Measurements from ENCODE around the gene DCAF11. TPM values are rescaled to one million over a fixed set of nuclear protein-coding genes. Genes with fewer than 3 reads are reported as not detected.

The DCAF11 gene
- total RNA-seq, 2 experiments from 2014 or later = 74.8 to 75.3 TPM

DNA sequence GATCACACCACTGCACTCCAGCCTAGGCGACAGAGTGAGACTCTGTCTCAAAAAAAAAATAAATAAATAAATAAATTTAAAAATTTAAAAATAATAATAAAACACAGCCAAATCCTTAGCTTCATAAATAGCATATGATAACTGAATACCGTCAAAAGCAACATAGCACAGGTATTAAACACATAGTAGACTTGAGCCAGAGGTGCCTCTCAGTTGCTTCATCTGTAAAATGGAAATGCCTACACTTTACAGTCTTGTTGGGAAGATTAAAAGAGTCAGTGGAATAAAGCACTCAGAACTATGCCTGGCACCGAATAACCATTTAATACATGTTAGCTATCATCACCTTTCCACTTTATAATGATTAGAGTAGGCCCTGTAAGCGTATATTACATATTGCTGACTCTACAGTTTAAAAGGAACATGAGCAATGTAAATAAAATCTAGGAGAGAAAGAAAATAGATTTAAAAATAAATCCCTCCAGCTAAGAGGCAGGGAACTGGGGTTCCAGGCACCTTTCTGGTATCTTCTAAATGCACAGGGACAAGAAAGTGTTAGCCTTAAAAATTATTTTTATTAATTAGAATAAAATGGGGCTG lies 7.8 kb upstream of the DCAF11 start:
- TF ChIP-seq, protein P1, sequence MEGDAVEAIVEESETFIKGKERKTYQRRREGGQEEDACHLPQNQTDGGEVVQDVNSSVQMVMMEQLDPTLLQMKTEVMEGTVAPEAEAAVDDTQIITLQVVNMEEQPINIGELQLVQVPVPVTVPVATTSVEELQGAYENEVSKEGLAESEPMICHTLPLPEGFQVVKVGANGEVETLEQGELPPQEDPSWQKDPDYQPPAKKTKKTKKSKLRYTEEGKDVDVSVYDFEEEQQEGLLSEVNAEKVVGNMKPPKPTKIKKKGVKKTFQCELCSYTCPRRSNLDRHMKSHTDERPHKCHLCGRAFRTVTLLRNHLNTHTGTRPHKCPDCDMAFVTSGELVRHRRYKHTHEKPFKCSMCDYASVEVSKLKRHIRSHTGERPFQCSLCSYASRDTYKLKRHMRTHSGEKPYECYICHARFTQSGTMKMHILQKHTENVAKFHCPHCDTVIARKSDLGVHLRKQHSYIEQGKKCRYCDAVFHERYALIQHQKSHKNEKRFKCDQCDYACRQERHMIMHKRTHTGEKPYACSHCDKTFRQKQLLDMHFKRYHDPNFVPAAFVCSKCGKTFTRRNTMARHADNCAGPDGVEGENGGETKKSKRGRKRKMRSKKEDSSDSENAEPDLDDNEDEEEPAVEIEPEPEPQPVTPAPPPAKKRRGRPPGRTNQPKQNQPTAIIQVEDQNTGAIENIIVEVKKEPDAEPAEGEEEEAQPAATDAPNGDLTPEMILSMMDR (IDR thresholded peaks at IDR 0.05) = no peak
- POLR2A ChIA-PET = interaction anchor here (1.2 to 5.2 kb wide), 3 partner anchors 12 to 497 kb away, joined by 3 to 72 read pairs (median 3); partner anchors contain the start of gene PCK2

DNA sequence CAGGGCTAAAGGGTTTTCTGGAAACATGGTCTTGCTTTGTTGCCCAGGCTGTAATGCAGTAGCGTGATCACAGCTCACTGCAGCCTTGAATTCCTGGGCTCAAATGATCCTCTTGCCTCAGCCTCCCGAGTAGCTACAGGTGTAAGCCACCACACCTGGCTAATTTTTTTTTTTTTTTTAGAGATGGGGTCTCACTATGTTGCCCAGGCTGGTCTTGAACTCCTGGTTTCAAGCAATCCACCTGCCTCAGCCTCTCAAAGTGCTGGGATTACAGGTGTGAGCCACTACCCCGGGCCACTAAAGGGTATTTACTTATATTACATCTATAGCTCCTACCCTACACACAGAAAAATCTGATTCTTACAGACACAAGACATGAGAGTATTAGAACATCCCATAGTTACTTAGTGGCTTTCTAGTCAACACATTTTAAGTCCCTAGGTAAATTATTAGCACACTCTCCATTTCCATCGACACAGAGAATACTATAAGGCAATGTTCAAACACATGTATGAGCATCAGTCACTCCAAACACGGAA lies 6.2 kb upstream of the DCAF11 start:
- DNase-seq (no peak), ATAC-seq (ENCODE audit: poor library complexity) (peak; percentile 25)
- H3K4me3 ChIP-seq (ENCODE audit: low read length) = no peak overlapping the region
- ChIA-PET CTCF (interaction anchor here (0.5 to 5.3 kb wide), 36 partner anchors 9 to 443 kb away, joined by 3 to 63 read pairs (median 4); partner anchors contain the start of genes CARMIL3, CBLN3, DHRS4L2 and EMC9), POLR2A (interaction anchor here (0.7 to 5.2 kb wide), 20 partner anchors 13 to 188 kb away, joined by 3 to 72 read pairs (median 7); partner anchors contain the start of genes CARMIL3, CHMP4A, DHRS4L2 and EMC9)
- H3K4me1 ChIP-seq (ENCODE audit: insufficient read depth, low read length) = peaks cover 20% of the 10 kb centered on the region
- Mint-ChIP-seq H3K4me1 (ENCODE audit: low read depth) (peaks cover 10% of the 10 kb centered on the region), H3K27me3 (no peaks in the 10 kb centered on the region), H3K4me3 (peak overlapping the region; percentile 83), H3K36me3 (ENCODE audit: low read depth) (peaks cover 14% of the 10 kb centered on the region), H3K27ac (peak overlapping the region; percentile 95), H3K9me3 (no peaks in the 10 kb centered on the region)
- H3K36me3 ChIP-seq (ENCODE audit: insufficient read depth, low read length) = peaks cover 10% of the 10 kb centered on the region
- no peaks in the 10 kb centered on the region for H3K9me3 ChIP-seq (ENCODE audit: control insufficient read depth in 1 of 2, insufficient read depth in 1 of 2, low read length in 2 of 2)
- H3K27me3 ChIP-seq (ENCODE audit: control insufficient read depth in 1 of 2, insufficient read depth in 2 of 2, low read length in 2 of 2) = no peaks in the 10 kb centered on the region
- intact Hi-C loops (cut with DNase I, micrococcal nuclease) = loop anchor here (1.0 to 5.0 kb wide), 4 partner anchors 14 to 121 kb away; partner anchors contain the start of genes DHRS4L2 (in 1 of the 2) and PCK2 (in 1 of the 2)
- H3K27ac ChIP-seq (ENCODE audit: low read depth in 1 of 2, low read length in 2 of 2) = peak overlapping the region; percentile 28 to 39
- TF ChIP-seq, protein P1 (IDR thresholded peaks at IDR 0.05) = no peak

More for the DNA sequence above, 7.8 kb upstream of the DCAF11 start:
- H3K4me1 Mint-ChIP-seq (ENCODE audit: low read depth) = peaks cover 10% of the 10 kb centered on the region
- H3K9me3 Mint-ChIP-seq = no peaks in the 10 kb centered on the region
- Histone ChIP-seq H3K36me3 (ENCODE audit: insufficient read depth, low read length) (peaks cover 18% of the 10 kb centered on the region), H3K4me1 (ENCODE audit: insufficient read depth, low read length) (peaks cover 17% of the 10 kb centered on the region), H3K4me3 (ENCODE audit: low read length) (no peak overlapping the region), H3K27me3 (ENCODE audit: control insufficient read depth in 1 of 2, insufficient read depth in 2 of 2, low read length in 2 of 2) (no peaks in the 10 kb centered on the region), H3K27ac (ENCODE audit: low read depth in 1 of 2, low read length in 2 of 2) (no peak overlapping the region), H3K9me3 (ENCODE audit: control insufficient read depth in 1 of 2, insufficient read depth in 1 of 2, low read length in 2 of 2) (no peaks in the 10 kb centered on the region)
- intact Hi-C loops (cut with DNase I, micrococcal nuclease) = loop anchor here in 1 of 2 experiments (5.0 kb wide), 1 partner anchor 119 kb away; the partner anchor contains the start of gene DHRS4L2
- H3K27ac Mint-ChIP-seq = no peak overlapping the region
- DNase-seq (no peak), ATAC-seq (ENCODE audit: poor library complexity) (no peak)
- no peaks in the 10 kb centered on the region for H3K27me3 Mint-ChIP-seq
- H3K4me3 Mint-ChIP-seq = no peak overlapping the region
- CTCF ChIA-PET = interaction anchor here (1.2 to 5.3 kb wide), 6 partner anchors 12 to 70 kb away, joined by 3 to 63 read pairs (median 6); partner anchors contain the start of genes IRF9 and PCK2
- peaks cover 22% of the 10 kb centered on the region for H3K36me3 Mint-ChIP-seq (ENCODE audit: low read depth)

DNA sequence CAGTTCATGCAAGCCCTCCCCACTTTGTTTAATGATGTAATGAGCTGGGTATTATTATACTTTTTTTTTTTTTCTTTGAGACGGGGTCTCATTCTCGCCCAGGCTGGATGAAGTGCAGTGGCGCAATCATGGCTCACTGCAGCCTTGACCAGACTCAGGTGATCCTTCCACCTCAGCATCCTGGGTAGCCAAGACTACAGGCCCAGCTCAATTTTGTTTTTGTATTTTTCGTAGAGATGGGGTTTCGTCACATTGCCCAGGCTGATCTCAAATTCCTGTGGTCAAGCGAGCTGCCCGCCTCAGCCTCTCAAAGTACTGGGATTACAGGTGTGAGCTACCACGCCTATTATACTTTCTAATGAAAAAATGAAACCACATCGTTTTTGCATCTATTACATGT lies 4.5 kb upstream of the DCAF11 start:
- ChIA-PET POLR2A (interaction anchor here (0.6 to 5.2 kb wide), 10 partner anchors 15 to 1015 kb away, joined by 3 to 72 read pairs (median 4); partner anchors contain the start of genes ACIN1, C14orf119, EMC9 and IRF9), CTCF (interaction anchor here (0.7 to 5.3 kb wide), 6 partner anchors 20 to 104 kb away, joined by 3 to 48 read pairs (median 13); partner anchors contain the start of genes EMC9, IRF9, PSME2 and RNF31)
- H3K27ac ChIP-seq (ENCODE audit: low read depth in 1 of 2, low read length in 2 of 2) = no peak overlapping the region
- no peaks in the 10 kb centered on the region for H3K9me3 ChIP-seq (ENCODE audit: control insufficient read depth in 1 of 2, insufficient read depth in 1 of 2, low read length in 2 of 2)
- Mint-ChIP-seq H3K27ac (peak overlapping the region; percentile 95), H3K4me3 (no peak overlapping the region), H3K27me3 (no peaks in the 10 kb centered on the region), H3K36me3 (ENCODE audit: low read depth) (peaks cover 18% of the 10 kb centered on the region), H3K9me3 (no peaks in the 10 kb centered on the region), H3K4me1 (ENCODE audit: low read depth) (peaks cover 13% of the 10 kb centered on the region)
- no peaks in the 10 kb centered on the region for H3K27me3 ChIP-seq (ENCODE audit: control insufficient read depth in 1 of 2, insufficient read depth in 2 of 2, low read length in 2 of 2)
- intact Hi-C loops (cut with DNase I, micrococcal nuclease) = loop anchor here (5.0 to 10.0 kb wide), 4 partner anchors 187 to 643 kb away; partner anchors contain the start of genes AP1G2 (in 1 of the 2), DHRS1 (in 1 of the 2), NGDN (in 1 of the 2) and NOP9 (in 1 of the 2)
- TF ChIP-seq, protein P1 (IDR thresholded peaks at IDR 0.05) = no peak
- peaks cover 25% of the 10 kb centered on the region for H3K4me1 ChIP-seq (ENCODE audit: insufficient read depth, low read length)
- H3K36me3 ChIP-seq (ENCODE audit: insufficient read depth, low read length) = no peaks in the 10 kb centered on the region
- H3K4me3 ChIP-seq (ENCODE audit: low read length) = no peak overlapping the region
- ATAC-seq (ENCODE audit: poor library complexity) (no peak), DNase-seq (no peak)
